ENCODE results near the gene PTPDC1.

Gene PTPDC1

DNA sequence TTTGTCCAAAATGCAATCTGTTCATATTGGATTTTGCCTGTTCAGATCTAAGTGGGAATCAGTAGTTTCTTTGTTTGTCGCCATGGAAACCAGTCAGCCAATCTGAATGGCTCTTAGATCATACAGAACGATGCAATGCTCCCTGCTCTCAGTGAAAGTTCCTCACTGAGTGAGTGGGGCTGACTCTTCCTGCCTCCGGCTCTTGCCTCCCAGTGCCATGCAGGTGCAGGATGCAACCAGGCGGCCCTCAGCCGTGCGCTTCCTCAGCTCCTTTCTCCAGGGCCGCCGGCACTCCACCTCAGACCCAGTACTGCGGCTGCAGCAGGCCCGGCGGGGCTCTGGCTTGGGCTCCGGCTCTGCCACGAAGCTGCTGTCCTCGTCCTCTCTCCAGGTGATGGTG is at the start of gene PTPDC1:
PTPDC1 (plus strand) TSS at position 151 of the 400 bp plus-strand sequence; CDS start at position 218, 67 bp downstream.
- no peak for DNase-seq (ENCODE audit: low read depth in 2 of 2)

DNA sequence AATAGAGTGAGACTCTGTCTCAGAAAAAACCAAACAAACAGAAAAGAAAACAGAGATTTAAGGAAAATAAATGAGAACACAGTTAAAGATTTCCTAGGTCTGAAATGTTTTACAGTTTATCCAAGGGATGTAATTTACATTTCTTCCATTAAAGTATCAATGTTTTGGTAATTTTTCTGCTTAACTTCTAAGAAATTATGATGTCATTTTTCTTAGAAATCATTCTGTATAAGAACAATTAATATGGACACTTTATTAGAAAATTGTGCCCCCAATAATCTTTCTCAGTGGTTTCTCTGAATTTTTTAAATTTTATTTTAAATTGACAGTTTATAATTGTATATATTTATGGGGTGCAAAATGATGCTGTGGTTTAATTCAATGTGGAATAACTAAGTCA is 49.8 kb upstream of the PTPDC1 start:
- no peak for DNase-seq (ENCODE audit: low read depth in 2 of 2)

DNA sequence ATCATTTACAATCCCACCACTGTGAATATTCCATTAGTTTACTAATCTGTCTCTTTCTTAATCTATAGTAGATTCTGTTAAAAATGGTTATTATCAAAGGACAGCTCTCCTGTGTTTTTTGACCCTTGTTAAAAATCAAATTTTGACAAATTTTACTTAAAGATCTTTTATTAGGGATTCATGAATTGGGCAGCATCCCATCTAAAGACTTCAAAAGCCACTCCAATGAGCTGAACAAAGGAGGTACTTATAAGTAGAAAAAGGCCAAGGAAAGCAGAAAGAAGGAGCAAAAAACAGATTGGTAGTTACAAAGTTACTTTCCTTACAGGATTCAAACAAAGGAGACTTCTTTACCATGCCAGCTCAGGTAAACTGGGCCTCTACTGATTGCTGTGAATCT is 44.5 kb upstream of the PTPDC1 start:
- DNase-seq (ENCODE audit: low read depth in 2 of 2): no peak

GRCh38 chr9:94042516-94043360 is 41.5 kb upstream of the PTPDC1 start:
- DNase-seq (ENCODE audit: low read depth in 2 of 2): no peak

DNA sequence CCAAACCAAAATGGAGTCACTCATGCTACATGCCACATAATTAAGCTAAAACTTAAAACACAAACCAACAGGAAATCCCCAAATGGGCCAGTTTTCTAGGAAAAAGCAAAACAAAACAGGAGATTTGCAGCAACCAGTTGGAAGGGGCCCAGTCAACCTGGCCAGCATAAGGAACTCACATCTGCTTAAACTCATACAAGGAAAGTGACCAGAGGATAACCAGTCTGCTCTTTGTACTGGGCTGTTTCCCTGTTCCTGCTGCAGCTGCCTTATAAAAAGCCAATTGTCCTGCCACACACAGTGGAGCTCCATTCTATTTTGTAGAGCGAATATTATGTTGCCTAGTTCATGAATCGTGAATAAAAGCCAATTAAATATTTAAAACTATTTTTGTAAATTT is 29.5 kb upstream of the PTPDC1 start:
- DNase-seq (ENCODE audit: low read depth in 2 of 2): no peak

- DNase-seq (ENCODE audit: low read depth in 2 of 2): no peak
Measured at GRCh38 chr9:94056442-94056974, 27.8 kb upstream of the PTPDC1 start.

DNA sequence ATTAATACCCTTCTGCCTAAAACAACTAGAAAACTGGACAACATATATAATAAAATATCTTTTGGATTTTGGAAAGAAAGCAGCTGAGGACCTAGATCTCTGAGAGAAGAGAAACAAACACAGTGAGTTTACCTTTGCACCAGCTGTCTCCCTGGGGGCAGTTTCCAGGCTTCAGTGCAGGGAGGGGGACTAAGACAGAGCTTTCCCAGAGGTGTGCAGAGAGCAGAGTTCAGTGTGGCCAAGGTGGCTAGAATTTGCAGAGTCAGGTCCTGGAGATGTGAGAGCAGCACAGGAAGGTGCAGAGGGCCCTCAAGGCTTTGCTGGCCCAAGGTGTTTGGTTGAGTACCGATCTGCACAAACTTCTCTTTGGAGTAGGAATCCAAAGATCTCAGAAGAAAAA is 26.3 kb upstream of the PTPDC1 start:
- DNase-seq (ENCODE audit: low read depth in 2 of 2): no peak

GRCh38 chr9:94061864-94062263 is 22.4 kb upstream of the PTPDC1 start:
- DNase-seq (ENCODE audit: low read depth in 2 of 2): no peak

DNA sequence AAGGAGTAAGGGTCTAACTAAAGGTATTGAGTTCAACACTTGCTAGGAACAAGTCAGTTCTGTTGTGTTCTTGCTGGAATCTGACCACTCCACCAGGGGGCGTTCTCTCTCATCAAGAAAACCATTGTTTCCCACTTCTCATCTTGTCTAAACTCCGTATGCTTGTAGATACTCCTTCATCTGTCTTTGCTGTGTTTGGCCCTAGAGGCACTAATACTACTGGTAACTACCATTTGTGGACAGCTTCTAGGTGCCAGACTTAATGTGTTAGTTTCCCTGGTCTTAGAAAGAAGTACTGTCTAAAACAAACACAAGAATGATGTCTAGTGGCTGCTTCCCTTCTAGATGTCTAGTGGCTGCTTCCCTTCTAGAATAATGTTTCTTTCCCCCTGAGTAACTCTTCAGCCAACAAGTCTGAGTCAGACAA is 18.7 kb upstream of the PTPDC1 start:
- DNase-seq (ENCODE audit: low read depth in 2 of 2): peak; percentile 46 to 58

DNA sequence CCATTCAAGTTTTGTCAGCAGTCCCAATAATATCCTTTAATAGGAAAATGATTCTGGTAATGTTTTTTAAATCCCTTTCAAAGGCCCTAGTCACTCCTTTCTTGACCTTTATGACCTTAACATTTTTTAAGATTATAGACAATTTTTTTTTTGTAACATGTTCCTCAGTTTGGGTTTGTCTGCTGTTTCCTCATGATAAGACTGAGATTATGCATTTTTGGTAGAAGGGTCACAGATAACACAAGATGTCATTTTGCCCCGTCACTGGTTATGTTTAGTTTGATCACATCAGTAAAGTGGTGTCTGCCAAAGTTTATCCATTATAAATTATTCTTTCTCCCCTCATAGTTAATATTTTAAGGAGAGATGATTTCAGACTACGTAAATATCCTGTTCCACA is 16.0 kb upstream of the PTPDC1 start:
- no peak for DNase-seq (ENCODE audit: low read depth in 2 of 2)

- DNase-seq (ENCODE audit: low read depth in 2 of 2): no peak
Measured at GRCh38 chr9:94076557-94076956, 7.7 kb upstream of the PTPDC1 start.

- DNase-seq (ENCODE audit: low read depth in 2 of 2): no peak
Measured at GRCh38 chr9:94078086-94078485, 6.2 kb upstream of the PTPDC1 start.

DNA sequence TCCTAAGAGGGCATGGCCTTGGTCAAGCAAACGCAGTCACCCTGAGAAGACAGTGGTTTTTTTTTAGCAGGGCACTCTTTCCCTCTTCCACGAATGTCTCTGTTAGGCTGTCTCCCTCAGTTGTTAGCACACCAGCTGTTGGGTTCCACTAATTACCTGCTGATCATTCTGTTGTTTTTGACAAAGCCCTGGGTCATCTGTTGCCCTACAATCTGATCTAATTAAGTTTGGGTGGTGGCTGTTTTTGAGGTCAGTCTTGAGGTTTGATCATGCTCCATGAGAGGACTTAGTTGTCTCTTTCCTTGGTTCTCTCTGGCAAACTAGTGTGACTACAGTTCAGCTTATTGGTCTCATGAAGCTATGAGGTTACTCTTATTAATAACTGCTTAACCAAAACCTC is 5.0 kb upstream of the PTPDC1 start:
- DNase-seq (ENCODE audit: low read depth in 2 of 2): no peak

- no peak for DNase-seq (ENCODE audit: low read depth in 2 of 2)
Measured at GRCh38 chr9:94080249-94080648, 4.0 kb upstream of the PTPDC1 start.

DNA sequence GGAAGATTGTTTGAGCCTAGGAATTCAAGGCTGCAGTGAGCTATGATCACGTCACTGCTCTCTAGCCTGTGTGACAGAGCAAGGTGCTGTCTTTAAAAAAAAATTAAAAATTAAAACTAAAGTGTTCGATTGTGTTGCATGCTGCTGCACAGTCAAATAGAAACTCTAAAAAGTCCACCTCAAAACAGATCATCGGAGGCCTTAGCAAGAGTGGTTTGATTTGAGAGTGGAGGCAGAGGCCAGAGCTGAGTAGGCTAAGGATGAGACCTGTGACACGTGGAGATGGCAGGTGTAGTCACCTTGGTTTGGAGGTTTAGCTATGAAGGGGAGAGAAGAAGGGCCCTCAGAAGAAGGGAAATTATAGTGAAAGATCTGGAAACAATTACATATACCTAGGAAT is 2.8 kb upstream of the PTPDC1 start:
- no peak for DNase-seq (ENCODE audit: low read depth in 2 of 2)

GRCh38 chr9:94081864-94082463 is 2.3 kb upstream of the PTPDC1 start:
- DNase-seq (ENCODE audit: low read depth in 2 of 2): no peak

- no peak for DNase-seq (ENCODE audit: low read depth in 2 of 2)
Measured at GRCh38 chr9:94082553-94082952, 1.7 kb upstream of the PTPDC1 start.

GRCh38 chr9:94082956-94083355 is 1.3 kb upstream of the PTPDC1 start:
- DNase-seq (ENCODE audit: low read depth in 2 of 2): no peak

- no peak for DNase-seq (ENCODE audit: low read depth in 2 of 2)
Measured at GRCh38 chr9:94083384-94083783, 880 bp upstream of the PTPDC1 start.

DNA sequence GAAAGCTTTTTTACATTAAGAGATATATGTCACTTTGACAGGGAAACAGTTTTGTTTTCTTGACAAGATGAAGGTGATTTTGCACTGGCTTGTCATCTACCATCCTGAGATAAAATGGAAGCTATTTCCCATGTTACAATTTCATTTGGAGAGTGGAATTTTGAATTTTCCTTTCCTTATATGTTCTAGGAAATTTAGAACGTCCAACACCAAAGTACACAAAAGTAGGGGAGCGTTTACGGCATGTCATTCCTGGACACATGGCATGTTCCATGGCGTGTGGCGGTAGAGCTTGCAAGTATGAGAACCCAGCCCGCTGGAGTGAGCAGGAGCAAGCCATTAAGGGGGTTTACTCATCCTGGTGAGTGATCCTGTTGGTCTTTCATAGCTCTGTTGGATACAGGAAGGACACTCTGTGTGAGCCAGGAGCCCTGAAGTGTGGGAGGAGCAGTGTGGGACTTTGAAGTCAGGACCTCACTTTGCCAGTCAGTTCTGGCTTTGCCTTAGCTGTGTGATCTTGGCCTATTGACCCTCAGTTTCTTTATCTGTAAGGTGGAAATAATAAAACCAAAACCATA is 887 bp downstream of the PTPDC1 start:
- no peak for DNase-seq (ENCODE audit: low read depth in 2 of 2)

DNA sequence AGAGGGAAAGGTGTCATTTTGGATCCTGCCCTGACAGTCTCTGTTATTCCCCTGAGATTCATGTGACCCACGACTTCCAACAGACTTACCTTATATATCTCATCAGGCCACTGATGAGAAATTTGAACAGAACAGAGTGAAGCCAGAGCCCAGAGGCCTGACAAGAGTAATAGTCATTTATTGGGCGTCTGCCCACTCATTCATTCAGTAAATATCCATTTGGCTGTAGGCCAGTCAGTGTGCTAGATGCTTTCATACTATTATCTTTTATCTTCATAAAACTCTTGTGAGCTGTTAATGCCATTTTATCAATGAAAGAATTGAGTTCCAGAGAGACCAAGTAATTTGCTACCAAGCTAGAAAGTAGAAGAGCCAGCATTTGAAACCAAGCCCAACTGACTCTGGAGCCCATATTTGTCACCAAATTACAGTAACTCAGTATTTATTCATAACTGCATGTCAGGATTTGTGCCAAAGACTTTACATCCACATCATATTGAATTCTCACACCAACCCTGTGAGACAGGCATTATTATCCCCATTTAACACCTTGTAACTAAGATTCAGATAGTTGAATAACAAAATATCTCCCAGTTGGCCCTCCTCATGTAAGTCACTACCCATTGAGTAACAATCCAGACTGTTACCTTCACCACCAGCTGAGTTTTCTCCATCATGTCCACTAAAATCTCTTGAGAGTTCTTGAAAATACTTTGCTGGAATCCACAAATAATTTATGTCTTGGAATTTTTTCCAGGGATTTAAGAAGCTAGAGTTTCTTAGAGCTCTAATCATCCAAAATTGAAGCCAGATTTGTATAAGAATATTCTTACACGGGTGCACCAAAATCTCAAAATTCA is 2.5 kb downstream of the PTPDC1 start:
- no peak for DNase-seq (ENCODE audit: low read depth in 2 of 2)
